Panc1 (cell line): ENCODE measurements around the gene FIGN. TPM values are rescaled to one million over a fixed set of nuclear protein-coding genes. Genes with fewer than 3 reads are reported as not detected.

ENCODE experiments used
- ATAC-seq: fragments of 200-7000 bp; cut with Tn5 transposase; 2 replicates; pipeline ENCODE4 v1.9.1; 2020; ENCODE audit warnings: mild to moderate bottlenecking, moderate library complexity
- BruUV-seq: library from RNA; stranded (reverse); fragments of 400-500 nt; replicated peaks from 2 replicates; lab custom pipeline; 2021; lab: Mats Ljungman, UMichigan
- CTCF ChIA-PET: fragments of 300-600 bp; sonication (Branson Sonifier 250); formaldehyde crosslinking; loops from one replicate; lab custom pipeline; 2022; ENCODE audit warnings: antibody characterized with exemption; lab: Charles Lee
- POLR2A ChIA-PET: fragments of 300-600 bp; sonication (Branson Sonifier 250); formaldehyde crosslinking; loops from one replicate; lab custom pipeline; 2022; ENCODE audit warnings: antibody characterized with exemption; lab: Charles Lee
- DNase-seq: peaks from one replicate; pipeline ENCODE4 v3.0.0-alpha.2; 2010; ENCODE audit warnings: low read depth, low spot score
- H3K27ac ChIP-seq: 2 replicates; pipeline ENCODE4 v1.5.1; 2011; ENCODE audit warnings: mild to moderate bottlenecking, low read length, inconsistent platforms
- H3K27me3 ChIP-seq: fragments of 200-500 bp; sonication (Bioruptor generic); 2 replicates; pipeline ENCODE4 v1.6.0; 2014; ENCODE audit warnings: low read length, inconsistent platforms; ENCODE audit not compliant: control insufficient read depth, insufficient read depth
- H3K36me3 ChIP-seq: fragments of 200-500 bp; sonication (Bioruptor generic); 2 replicates; pipeline ENCODE4 v1.5.1; 2014; ENCODE audit warnings: inconsistent platforms, mild to moderate bottlenecking, low read length, moderate library complexity; ENCODE audit not compliant: control insufficient read depth, insufficient read depth
- H3K4me1 ChIP-seq: 2 replicates; pipeline ENCODE4 v1.5.1; 2011; ENCODE audit warnings: inconsistent platforms, mild to moderate bottlenecking, low read length, moderate library complexity; ENCODE audit not compliant: control insufficient read depth, insufficient read depth
- H3K4me3 ChIP-seq, 2 experiments: 2 replicates each; pipeline ENCODE4 v1.5.1; 2011 to 2012; ENCODE audit warnings: low read depth in 2 of 2, low read length in 2 of 2, mild to moderate bottlenecking in 2 of 2, inconsistent platforms in 1 of 2, moderate library complexity in 1 of 2
- H3K9me3 ChIP-seq: fragments of 200-500 bp; sonication (Bioruptor generic); 2 replicates; pipeline ENCODE4 v1.5.1; 2014; ENCODE audit warnings: low read depth, mild to moderate bottlenecking, inconsistent platforms, low read length, moderate library complexity; ENCODE audit not compliant: control insufficient read depth, insufficient read depth
- CTCF ChIP-seq: fragments of 450-650 bp; IDR thresholded peaks from 2 replicates; pipeline ENCODE4 v1.5.1; 2017; ENCODE audit warnings: mild to moderate bottlenecking
- REST ChIP-seq, 2 experiments: IDR thresholded peaks; 2 replicates each; pipeline ENCODE4 v1.6.1; 2011 to 2012; ENCODE audit warnings: low read depth in 2 of 2, control low read depth in 1 of 2, low read length in 1 of 2, mild to moderate bottlenecking in 1 of 2, moderate library complexity in 1 of 2; ENCODE audit not compliant: insufficient read depth in 1 of 2
- SIN3A ChIP-seq: IDR thresholded peaks from 2 replicates; pipeline ENCODE4 v1.6.1; 2012; ENCODE audit warnings: low read depth, mild to moderate bottlenecking, low read length, moderate library complexity, borderline replicate concordance; ENCODE audit not compliant: insufficient read depth
- TCF7L2 ChIP-seq: IDR thresholded peaks from 2 replicates; pipeline ENCODE4 v1.6.1; 2011; ENCODE audit warnings: mild to moderate bottlenecking, low read depth, low read length, inconsistent platforms
- in situ Hi-C: cut with HindIII; loops from 2 replicates; pipeline ENCODE4 v1.10.0; 2016; ENCODE audit warnings: low sequenced_read_pairs, low pct_unique_long_range_greater_than_20kb
- intact Hi-C: fragments of 100-400 bp; cut with micrococcal nuclease; formaldehyde crosslinking; loops from one replicate; pipeline ENCODE4 v1.10.0; 2022; ENCODE audit not compliant: unreplicated experiment
- total RNA-seq: library from RNA; stranded (reverse); gene quantifications from one replicate; pipeline ENCODE4 v1.2.1, GENCODE V29; 2021; ENCODE audit not compliant: unreplicated experiment

FIGN gene
- total RNA-seq, 1 experiment from 2014 or later = 19.5 TPM

- intact Hi-C loops = no loop called here
- H3K4me3 ChIP-seq = no peak overlapping the region
- no peaks in the 10 kb centered on the region for H3K4me1 ChIP-seq
- in situ Hi-C loops = no loop called here
- POLR2A ChIA-PET = no interaction called here
- no peaks in the 10 kb centered on the region for H3K9me3 ChIP-seq
- no peaks in the 10 kb centered on the region for H3K36me3 ChIP-seq
- TF ChIP-seq REST (IDR thresholded peaks at IDR 0.05; ENCODE audit: insufficient read depth in 1 of 2, low read depth in 2 of 2, low read length in 1 of 2) (no peak), CTCF (no peak), SIN3A (no peak), TCF7L2 (no peak)
- DNase-seq (no peak), ATAC-seq (no peak)
- BruUV-seq = no TSS peak
- H3K27me3 ChIP-seq = no peaks in the 10 kb centered on the region
- H3K27ac ChIP-seq = no peak overlapping the region
- CTCF ChIA-PET = no interaction called here
Measured at GRCh38 chr2:163580757-163581156, 155.1 kb downstream of the FIGN start.

- TF ChIP-seq SIN3A (no peak), REST (IDR thresholded peaks at IDR 0.05; ENCODE audit: insufficient read depth in 1 of 2, low read depth in 2 of 2, low read length in 1 of 2) (no peak), CTCF (no peak)
- intact Hi-C loops (no loop called here), in situ Hi-C loops (no loop called here)
- no TSS peak for BruUV-seq
- Histone ChIP-seq H3K27ac (no peak overlapping the region), H3K36me3 (no peaks in the 10 kb centered on the region), H3K9me3 (no peaks in the 10 kb centered on the region), H3K4me1 (no peaks in the 10 kb centered on the region), H3K27me3 (no peaks in the 10 kb centered on the region), H3K4me3 (no peak overlapping the region)
- CTCF ChIA-PET = interaction anchor here (0.6 kb wide), 1 partner anchor 654 kb away, joined by 3 read pairs; no protein-coding TSS in a partner anchor
- POLR2A ChIA-PET = no interaction called here
- DNase-seq (no peak), ATAC-seq (no peak)
Measured at GRCh38 chr2:163574309-163574708, 161.5 kb downstream of the FIGN start.
